Peyer's patch (tissue), 4 donors: Measurements from ENCODE around the gene SRD5A1. TPM values are rescaled to one million over a fixed set of nuclear protein-coding genes. Genes with fewer than 3 reads are reported as not detected.
A peak's percentile ranks its signal among the peaks of the same experiment; 100 is the strongest.

ENCODE experiments used
- DNase-seq, 3 donors: peaks; one replicate each; pipeline ENCODE4 v3.0.0-alpha.2; 2017 to 2019
- H3K27ac ChIP-seq, 4 donors: fragments of 200-600 bp; sonication (generic); one replicate each; pipeline ENCODE4 v1.5.1; 2016 to 2019
- H3K27me3 ChIP-seq, 2 donors: fragments of 200-600 bp; sonication (generic); one replicate each; pipeline ENCODE4 v1.5.1; 2019
- H3K36me3 ChIP-seq, 3 donors: fragments of 200-600 bp; sonication (generic); one replicate each; pipeline ENCODE4 v1.5.1; 2016 to 2019
- H3K4me1 ChIP-seq, 4 donors: fragments of 200-600 bp; sonication (generic); one replicate each; pipeline ENCODE4 v1.5.1; 2016 to 2019
- H3K4me3 ChIP-seq, 4 donors: fragments of 200-600 bp; sonication (generic); 1 replicate in 3 of 4; 2 replicates in 1 of 4; pipeline ENCODE4 v1.5.1; 2016 to 2019; ENCODE audit warnings: mild to moderate bottlenecking in 1 of 4
- H3K9me3 ChIP-seq, 4 donors: fragments of 200-600 bp; sonication (generic); one replicate each; pipeline ENCODE4 v1.5.1; 2016 to 2019; ENCODE audit warnings: mild to moderate bottlenecking in 1 of 4
- CTCF ChIP-seq, 6 experiments: fragments of 450-650 bp in 4 of 6; fragments of 200-600 bp in 2 of 6; sonication (generic) in 1 of 6; IDR thresholded peaks; one replicate each; pipeline ENCODE4 v1.5.1; 2017 to 2019; ENCODE audit warnings: antibody characterized with exemption in 6 of 6, mild to moderate bottlenecking in 3 of 6, moderate library complexity in 1 of 6
- POLR2A ChIP-seq, 2 donors: fragments of 450-650 bp; IDR thresholded peaks; one replicate each; pipeline ENCODE4 v1.5.1; 2017; ENCODE audit warnings: antibody characterized with exemption in 2 of 2, mild to moderate bottlenecking in 2 of 2, moderate library complexity in 2 of 2
- total RNA-seq, 4 donors: library from RNA; depleted of rRNA; stranded (reverse); fragments of >200 nt; gene quantifications; one replicate each; pipeline ENCODE4 v1.1.0, GENCODE V29; 2016

The SRD5A1 gene
- total RNA-seq, 4 donors from 2014 or later = 5.8 to 16.9 (median 13.1) TPM

- Histone ChIP-seq H3K9me3 (no peaks in the 10 kb centered on the region), H3K4me1 (peaks cover 0 to 33% (median 13%) of the 10 kb centered on the region in 4 donors), H3K36me3 (no peaks in the 10 kb centered on the region), H3K4me3 (peak overlapping the region; percentile 70 to 89 (median 80)), H3K27me3 (no peaks in the 10 kb centered on the region), H3K27ac (peak overlapping the region; percentile 90 to 100 (median 98))
- DNase-seq = peak; percentile 53 to 80 (median 78)
- TF ChIP-seq CTCF (IDR thresholded peaks at IDR 0.05) (peak in 1 of 6 experiments; percentile 5), POLR2A (IDR thresholded peaks at IDR 0.05) (no peak)
Observed at GRCh38 chr5:6712142-6712576, 78.9 kb downstream of the SRD5A1 start.

GRCh38 chr5:6712577-6713273 lies 79.5 kb downstream of the SRD5A1 start:
- peak; percentile 95 to 99 (median 98) for DNase-seq
- TF ChIP-seq CTCF (IDR thresholded peaks at IDR 0.05) (peak in 3 of 6 experiments; percentile 12 to 32 (median 15)), POLR2A (IDR thresholded peaks at IDR 0.05) (peak; percentile 55 to 69)
- Histone ChIP-seq H3K9me3 (no peaks in the 10 kb centered on the region), H3K36me3 (no peaks in the 10 kb centered on the region), H3K4me1 (peaks cover 0 to 39% (median 14%) of the 10 kb centered on the region in 4 donors), H3K27me3 (no peaks in the 10 kb centered on the region), H3K4me3 (peak overlapping the region; percentile 70 to 89 (median 80)), H3K27ac (peak overlapping the region; percentile 90 to 100 (median 98))

GRCh38 chr5:6713274-6714225 lies 80.3 kb downstream of the SRD5A1 start, which contains the start of gene TENT4A:
TSS of gene TENT4A (plus strand) at chr5:6713432. CDS start at chr5:6713984, 552 bp downstream.
- H3K4me3 ChIP-seq = peak within 1 kb of the TSS; percentile 70 to 89 (median 82)
- H3K27me3 ChIP-seq = no peaks in the 10 kb centered on the region
- H3K9me3 ChIP-seq = no peaks in the 10 kb centered on the region
- TF ChIP-seq CTCF (IDR thresholded peaks at IDR 0.05) (no peak), POLR2A (IDR thresholded peaks at IDR 0.05) (no peak)
- no peaks in the 10 kb centered on the region for H3K36me3 ChIP-seq
- H3K27ac ChIP-seq = peak within 1 kb of the TSS; percentile 90 to 100 (median 98)
- DNase-seq = peak in 1 of 3 donors; percentile 68
- peaks cover 0 to 47% (median 14%) of the 10 kb centered on the region in 4 donors for H3K4me1 ChIP-seq

GRCh38 chr5:6714226-6715041 lies 81.2 kb downstream of the SRD5A1 start:
- TF ChIP-seq POLR2A (IDR thresholded peaks at IDR 0.05) (no peak), CTCF (IDR thresholded peaks at IDR 0.05) (no peak)
- Histone ChIP-seq H3K4me1 (peaks cover 0 to 47% (median 14%) of the 10 kb centered on the region in 4 donors), H3K4me3 (peak overlapping the region; percentile 57 to 88 (median 73)), H3K36me3 (no peaks in the 10 kb centered on the region), H3K27ac (peak overlapping the region; percentile 55 to 100 (median 86)), H3K9me3 (no peaks in the 10 kb centered on the region), H3K27me3 (no peaks in the 10 kb centered on the region)
- peak in 2 of 3 donors; percentile 51 to 59 for DNase-seq

- Histone ChIP-seq H3K36me3 (no peaks in the 10 kb centered on the region), H3K27me3 (no peaks in the 10 kb centered on the region), H3K9me3 (no peaks in the 10 kb centered on the region), H3K27ac (peak overlapping the region in 1 of 4 donors; percentile 39), H3K4me1 (peaks cover 0 to 47% (median 14%) of the 10 kb centered on the region in 4 donors), H3K4me3 (peak overlapping the region; percentile 57 to 88 (median 73))
- no peak for DNase-seq
- TF ChIP-seq CTCF (IDR thresholded peaks at IDR 0.05) (no peak), POLR2A (IDR thresholded peaks at IDR 0.05) (no peak)
Observed at GRCh38 chr5:6715271-6715670, 82.0 kb downstream of the SRD5A1 start.
